GM12878 (cell line): Measurements from ENCODE around the gene WWOX. TPM values are rescaled to one million over a fixed set of nuclear protein-coding genes. Genes with fewer than 3 reads are reported as not detected.

ENCODE experiments used
- ATAC-seq: fragments of 200-7000 bp; cut with Tn5 transposase; 3 replicates; pipeline ENCODE4 v1.9.1; 2020; ENCODE audit warnings: mild to moderate bottlenecking, moderate library complexity
- BruUV-seq: library from RNA; stranded (reverse); fragments of 400-500 nt; replicated peaks from 2 replicates; lab custom pipeline; 2021; lab: Mats Ljungman, UMichigan
- CTCF ChIA-PET: fragments of 300-600 bp; sonication (Branson Sonifier 250); formaldehyde crosslinking; extraction: SDS; loops from one replicate; lab custom pipeline; 2021; ENCODE audit warnings: inconsistent platforms; lab: Yijun Ruan, JAX
- POLR2A ChIA-PET: fragments of 350-600 bp; formaldehyde crosslinking; extraction: SDS; loops from one replicate; lab custom pipeline; 2021; ENCODE audit warnings: inconsistent platforms; lab: Charles Lee
- RAD21 ChIA-PET: fragments of 300-600 bp; sonication (Branson Sonifier 250); formaldehyde crosslinking; loops from one replicate; lab custom pipeline; 2023; ENCODE audit warnings: antibody characterized with exemption; ENCODE audit not compliant: unreplicated experiment; lab: Charles Lee
- SMC1A ChIA-PET: fragments of 300-600 bp; sonication (Branson Sonifier 250); formaldehyde crosslinking; loops from one replicate; lab custom pipeline; 2023; ENCODE audit not compliant: unreplicated experiment, uncharacterized antibody; lab: Charles Lee
- DNase-seq: peaks from one replicate; pipeline ENCODE4 v3.0.0-alpha.2; 2011; ENCODE audit warnings: low read depth, low spot score
- FAIRE-seq: peaks from 3 replicates; lab custom pipeline; 2011; peaks lifted over from hg19 to GRCh38; lab: Jason Lieb, UNC
- H2AFZ ChIP-seq: 2 replicates; pipeline ENCODE4 v1.6.0; 2011; ENCODE audit warnings: low read depth, low read length, control low read depth; ENCODE audit not compliant: control insufficient read depth
- H3K27ac ChIP-seq: 2 replicates; pipeline ENCODE4 v1.5.1; 2011; ENCODE audit warnings: control low read depth; ENCODE audit not compliant: control insufficient read depth, insufficient read depth
- H3K27me3 ChIP-seq, 2 experiments: replicated peaks in 1 of 2; 2 replicates each; pipeline versions ENCODE4 v1.6.0 to v1.6.1; 2011; ENCODE audit warnings: low read length in 1 of 2; ENCODE audit not compliant: control insufficient read depth in 2 of 2, insufficient read depth in 2 of 2
- H3K36me3 ChIP-seq, 2 experiments: 2 replicates each; pipeline ENCODE4 v1.5.1; 2011; ENCODE audit warnings: low read length in 1 of 2; ENCODE audit not compliant: control insufficient read depth in 2 of 2, insufficient read depth in 2 of 2
- H3K4me1 ChIP-seq: 2 replicates; pipeline ENCODE4 v1.6.1; 2011; ENCODE audit warnings: mild to moderate bottlenecking, low read length, moderate library complexity, mixed read lengths; ENCODE audit not compliant: control insufficient read depth, insufficient read depth
- H3K4me2 ChIP-seq: 2 replicates; pipeline ENCODE4 v1.6.0; 2011; ENCODE audit warnings: control low read depth; ENCODE audit not compliant: control insufficient read depth, insufficient read depth
- H3K4me3 ChIP-seq: fragments of 200-600 bp; sonication (generic); 2 replicates; pipeline ENCODE4 v1.5.1; 2016
- H3K79me2 ChIP-seq: 2 replicates; pipeline ENCODE4 v1.6.0; 2011; ENCODE audit warnings: low read length; ENCODE audit not compliant: control insufficient read depth, insufficient read depth
- H3K9ac ChIP-seq: 2 replicates; pipeline ENCODE4 v1.8.0; 2011; ENCODE audit warnings: low read length, control low read depth, mixed read lengths; ENCODE audit not compliant: control insufficient read depth, insufficient read depth
- H3K9me3 ChIP-seq: replicated peaks from 3 replicates; pipeline ENCODE4 v1.5.1; 2011; ENCODE audit warnings: mild to moderate bottlenecking, low read length; ENCODE audit not compliant: control insufficient read depth, insufficient read depth
- H4K20me1 ChIP-seq: 2 replicates; pipeline ENCODE4 v1.6.0; 2011; ENCODE audit not compliant: control insufficient read depth, insufficient read depth
- CTCF ChIP-seq, 3 experiments: IDR thresholded peaks in 2 of 3; conservative IDR thresholded peaks in 1 of 3; 2 replicates each; pipeline ENCODE4 v1.5.1; 2011; ENCODE audit warnings: low read depth in 3 of 3, low read length in 3 of 3, mild to moderate bottlenecking in 3 of 3, control low read depth in 2 of 3, moderate library complexity in 2 of 3, inconsistent platforms in 1 of 3, mixed read lengths in 1 of 3; ENCODE audit not compliant: control insufficient read depth in 2 of 3, insufficient read depth in 1 of 3; ENCODE audit errors: extremely low read depth in 1 of 3
- CUX1 ChIP-seq: IDR thresholded peaks from 2 replicates; pipeline ENCODE4 v1.6.1; 2012; ENCODE audit warnings: improper control_type of control experiment, low read depth, low read length; ENCODE audit not compliant: insufficient replicate concordance
- ESRRA ChIP-seq: IDR thresholded peaks from 2 replicates; pipeline ENCODE4 v1.6.1; 2012; ENCODE audit warnings: mild to moderate bottlenecking, low read length, improper control_type of control experiment
- EZH2 ChIP-seq: IDR thresholded peaks from 2 replicates; pipeline ENCODE4 v1.6.1; 2012; ENCODE audit warnings: low read depth, mild to moderate bottlenecking, control low read depth, inconsistent platforms, low read length, borderline replicate concordance; ENCODE audit not compliant: control insufficient read depth
- HDGF ChIP-seq: fragments of 450-650 bp; IDR thresholded peaks from 2 replicates; pipeline ENCODE4 v1.6.1; 2016; ENCODE audit warnings: antibody characterized with exemption
- IKZF1 ChIP-seq: fragments of 450-650 bp; conservative IDR thresholded peaks from 2 replicates; pipeline ENCODE4 v1.6.1; 2017; ENCODE audit warnings: antibody characterized with exemption, mild to moderate bottlenecking
- IRF3 ChIP-seq: fragments of 450-650 bp; IDR thresholded peaks from 2 replicates; pipeline ENCODE4 v1.6.1; 2014; ENCODE audit warnings: mild to moderate bottlenecking
- KAT2A ChIP-seq: conservative IDR thresholded peaks from 2 replicates; pipeline ENCODE4 v1.6.1; 2011; ENCODE audit warnings: low read depth, low read length; ENCODE audit not compliant: control insufficient read depth
- MEF2B ChIP-seq: fragments of 450-650 bp; IDR thresholded peaks from 2 replicates; pipeline ENCODE4 v1.6.1; 2018; ENCODE audit warnings: mild to moderate bottlenecking, moderate library complexity; ENCODE audit not compliant: partially characterized antibody, poor library complexity, severe bottlenecking
- MYC ChIP-seq: IDR thresholded peaks from 2 replicates; pipeline ENCODE4 v1.6.1; 2011; ENCODE audit warnings: mild to moderate bottlenecking, low read length, moderate library complexity, inconsistent platforms; ENCODE audit not compliant: insufficient read depth, insufficient replicate concordance, insufficient read length, severe bottlenecking
- NBN ChIP-seq: fragments of 450-650 bp; IDR thresholded peaks from 2 replicates; pipeline ENCODE4 v1.6.1; 2016
- POLR2AphosphoS2 ChIP-seq: IDR thresholded peaks from 2 replicates; pipeline ENCODE4 v1.6.1; 2011; ENCODE audit warnings: low read depth, mild to moderate bottlenecking, low read length, improper control_type of control experiment, moderate library complexity
- RCOR1 ChIP-seq: conservative IDR thresholded peaks from 2 replicates; pipeline ENCODE4 v1.6.1; 2012; ENCODE audit warnings: low read depth, low read length, improper control_type of control experiment
- TAF1 ChIP-seq: IDR thresholded peaks from 2 replicates; pipeline ENCODE4 v1.6.1; 2011; ENCODE audit warnings: mild to moderate bottlenecking, low read depth, low read length, borderline replicate concordance
- TBL1XR1 ChIP-seq: IDR thresholded peaks from 2 replicates; pipeline ENCODE4 v1.6.1; 2012; ENCODE audit warnings: low read depth, low read length, improper control_type of control experiment
- YY1 ChIP-seq: IDR thresholded peaks from 2 replicates; pipeline ENCODE4 v1.6.1; 2011; ENCODE audit warnings: low read depth, mild to moderate bottlenecking, low read length
- ZNF24 ChIP-seq: fragments of 450-650 bp; IDR thresholded peaks from 2 replicates; pipeline ENCODE4 v1.6.1; 2017; ENCODE audit warnings: antibody characterized with exemption, mild to moderate bottlenecking
- WGBS: methylation state at CpG from one replicate; pipeline ENCODE4 v1.1.6; 2016; ENCODE audit warnings: low lambda C conversion rate; ENCODE audit not compliant: insufficient replicate concordance, insufficient coverage; ENCODE audit errors: missing lambda C conversion rate; 5-methylcytosine and 5-hydroxymethylcytosine counted together
- in situ Hi-C: fragments of 300-500 bp; cut with MboI; formaldehyde crosslinking; loops from 9 replicates; pipeline ENCODE4 v1.14.3; 2018; ENCODE audit warnings: mixed read lengths
- intact Hi-C: fragments of 100-400 bp; cut with micrococcal nuclease; formaldehyde crosslinking; loops from one replicate; pipeline ENCODE4 v1.14.2; 2022; ENCODE audit not compliant: unreplicated experiment
- polyA plus RNA-seq, 11 experiments: library from polyadenylated mRNA; depleted of rRNA in 4 of 11; unstranded in 6 of 11; stranded (reverse) in 5 of 11; fragments of >200 nt; fragmentation: Nextera tagmentation in 4 of 11; fragmentation: Illumina TruSeq in 1 of 11; extraction: Ambion mirVana in 4 of 11; extraction: Trizol in 1 of 11; gene quantifications; 1 replicate in 1 of 11; 2 replicates in 10 of 11; pipeline versions ENCODE4 v1.2.1 to v1.2.3, GENCODE V29; 2011 to 2016; ENCODE audit warnings: inconsistent platforms in 2 of 11, missing spikeins in 2 of 11, low read depth in 1 of 11
- total RNA-seq, 4 experiments: library from RNA; depleted of rRNA in 3 of 4; stranded (reverse); fragments of >200 nt in 3 of 4; fragmentation: Illumina TruSeq in 1 of 4; extraction: Trizol in 1 of 4; gene quantifications; 2 replicates each; pipeline versions ENCODE4 v1.2.1 to v1.2.3, GENCODE V29; 2013 to 2021

The WWOX gene
- total and polyA plus RNA-seq, 10 of the 15 experiments (the other 5 are each of a cell fraction or from before 2014, with no cell fraction given) = 2.8 to 24.4 (median 17.8) TPM

- Histone ChIP-seq H3K9me3 (no peaks in the 10 kb centered on the region), H3K4me2 (no peak overlapping the region), H3K9ac (no peak overlapping the region), H3K4me1 (no peaks in the 10 kb centered on the region), H4K20me1 (no peaks in the 10 kb centered on the region), H2AFZ (no peak overlapping the region), H3K36me3 (no peaks in the 10 kb centered on the region), H3K27ac (no peak overlapping the region), H3K79me2 (no peaks in the 10 kb centered on the region), H3K27me3 (no peaks in the 10 kb centered on the region; a peak in 2 of 4 replicates), H3K4me3 (no peak overlapping the region)
- in situ Hi-C loops (no loop called here), intact Hi-C loops (no loop called here)
- CTCF ChIA-PET = no interaction called here
- WGBS = 36% methylated on average over 9 of the region's 9 CpGs
- SMC1A ChIA-PET = no interaction called here
- DNase-seq (no peak), FAIRE-seq (no peak), ATAC-seq (no peak)
- POLR2A ChIA-PET = no interaction called here
- no TSS peak for BruUV-seq
- RAD21 ChIA-PET = no interaction called here
- no peak for TF ChIP-seq NBN
- TF ChIP-seq MEF2B = no peak
- TF ChIP-seq IKZF1 = no peak
- no peak for TF ChIP-seq ZNF24
- TF ChIP-seq ESRRA = no peak
- TF ChIP-seq IRF3 = no peak
- no peak for TF ChIP-seq KAT2A
- no peak for TF ChIP-seq YY1
- TF ChIP-seq CTCF (IDR thresholded peaks at IDR 0.05 in 2 of 3, conservative IDR thresholded peaks at IDR 0.05 in 1 of 3; ENCODE audit: control insufficient read depth in 2 of 3, extremely low read depth in 1 of 3, insufficient read depth in 1 of 3, low read depth in 3 of 3, low read length in 3 of 3) = no peak
- no peak for TF ChIP-seq POLR2AphosphoS2
- TF ChIP-seq MYC = no peak
- TF ChIP-seq HDGF = no peak
- TF ChIP-seq CUX1 = no peak
- TF ChIP-seq RCOR1 = no peak
- TF ChIP-seq TBL1XR1 = no peak
- TF ChIP-seq TAF1 = no peak
- no peak for TF ChIP-seq EZH2
Measured at GRCh38 chr16:79253100-79253631, 1153.7 kb downstream of the WWOX start.
